ENCODE results near the gene LAGE3. TPM values are rescaled to one million over a fixed set of nuclear protein-coding genes. Genes with fewer than 3 reads are reported as not detected.

The LAGE3 gene
- total RNA-seq, 1 experiment from 2014 or later, result 50.7 TPM

- peak; percentile 39 for DNase-seq (ENCODE audit: low read depth)
Observed at GRCh38 chrX:154458116-154458953, 20.7 kb downstream of the LAGE3 start, which contains the start of gene PLXNA3. PLXNA3 (plus strand) TSS chrX:154458281; CDS start chrX:154460184, 1,903 bp downstream.

- peak; percentile 20 for DNase-seq (ENCODE audit: low read depth)
Observed at GRCh38 chrX:154457491-154458115, 21.5 kb downstream of the LAGE3 start.

GRCh38 chrX:154452823-154453222 lies 26.3 kb downstream of the LAGE3 start:
- DNase-seq (ENCODE audit: low read depth), result no peak

- DNase-seq (ENCODE audit: low read depth), result no peak
Observed at GRCh38 chrX:154450312-154450711, 28.8 kb downstream of the LAGE3 start.

- DNase-seq (ENCODE audit: low read depth), result no peak
Observed at GRCh38 chrX:154449618-154450017, 29.5 kb downstream of the LAGE3 start.

GRCh38 chrX:154448484-154448883 lies 30.6 kb downstream of the LAGE3 start:
- DNase-seq (ENCODE audit: low read depth), result no peak

DNA sequence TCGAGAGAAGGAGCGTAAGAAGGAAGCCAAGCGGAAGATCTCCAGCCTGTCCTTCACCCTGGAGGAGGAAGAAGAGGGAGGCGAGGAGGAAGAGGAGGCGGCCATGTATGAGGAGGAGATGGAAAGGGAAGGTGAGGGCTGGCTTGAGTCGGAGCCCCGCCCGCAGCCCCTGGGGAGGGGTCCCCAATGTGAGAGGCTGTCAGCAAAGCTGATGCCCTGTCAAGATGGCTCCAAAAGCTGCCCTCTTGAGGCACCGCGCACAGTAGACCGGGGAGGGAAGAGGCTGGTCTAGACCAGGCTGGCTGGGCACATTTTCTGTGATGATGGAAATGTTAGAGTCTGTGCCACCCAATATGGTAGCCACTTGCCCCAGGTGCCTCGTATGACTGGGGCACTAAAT lies 32.7 kb downstream of the LAGE3 start:
- DNase-seq (ENCODE audit: low read depth), result no peak

GRCh38 chrX:154445776-154446175 lies 33.3 kb downstream of the LAGE3 start:
- DNase-seq (ENCODE audit: low read depth), result no peak

DNA sequence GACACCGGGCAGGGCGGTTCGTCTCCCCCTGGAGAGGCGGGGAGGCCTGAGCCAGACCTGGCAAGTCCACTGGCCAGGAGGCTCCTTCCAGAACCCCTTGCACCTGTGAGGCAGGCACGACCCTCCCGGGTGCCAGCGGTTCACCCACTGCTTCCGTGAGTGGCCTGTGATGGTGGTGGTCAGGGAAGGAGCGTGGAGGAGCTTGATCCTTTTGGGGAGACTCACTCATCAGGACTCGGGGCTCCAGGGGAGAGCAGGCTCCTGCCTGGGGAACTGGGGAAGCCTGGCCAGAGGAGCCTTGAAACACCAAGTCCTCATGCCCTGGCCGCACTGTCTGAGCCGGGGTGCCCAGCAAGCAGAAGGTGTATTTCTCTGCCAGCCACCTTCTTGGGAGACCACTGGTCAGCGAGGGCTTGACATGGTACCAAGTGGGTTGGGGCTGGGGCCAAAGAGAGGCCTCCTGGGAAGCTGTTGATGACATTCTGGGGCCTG lies 34.3 kb downstream of the LAGE3 start:
- DNase-seq (ENCODE audit: low read depth), result no peak

DNA sequence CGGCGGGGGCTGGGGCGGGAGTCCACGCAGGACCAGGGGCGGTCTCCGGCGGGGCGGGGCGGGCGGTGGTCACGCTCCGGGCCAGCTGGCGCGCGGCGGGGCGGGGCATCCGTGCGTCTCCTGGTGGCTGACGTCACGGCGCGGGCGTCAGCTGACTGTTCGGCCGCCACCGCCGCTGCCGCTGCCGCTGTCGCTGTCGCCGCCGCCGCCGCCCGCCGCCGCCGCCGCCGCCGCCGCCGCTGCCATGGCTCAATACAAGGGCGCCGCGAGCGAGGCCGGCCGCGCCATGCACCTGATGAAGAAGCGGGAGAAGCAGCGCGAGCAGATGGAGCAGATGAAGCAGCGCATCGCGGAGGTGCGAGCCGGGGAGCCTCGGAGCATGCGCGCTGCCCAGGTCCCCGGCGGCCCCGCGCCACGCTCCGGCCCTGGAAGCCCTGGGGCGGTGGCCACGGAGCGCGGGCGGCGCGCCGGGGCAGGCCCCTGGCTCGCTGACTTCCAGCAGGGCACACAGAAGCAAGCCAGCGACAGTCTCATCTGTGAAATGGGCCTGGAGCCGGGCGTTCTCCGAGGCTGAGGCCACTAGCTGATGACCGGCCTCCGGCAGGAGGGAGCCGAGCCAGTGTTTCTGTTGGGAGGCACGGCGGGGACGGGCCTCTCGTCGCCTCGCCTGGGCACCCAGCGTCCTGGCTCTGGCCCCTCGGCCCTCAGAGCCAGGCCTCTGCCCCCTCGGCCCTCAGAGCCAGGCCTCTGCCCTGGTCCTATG lies 34.9 kb downstream of the LAGE3 start, which contains the start of gene FAM50A:
TSS of gene FAM50A (plus strand) at position 150 of the 763 bp plus-strand sequence. CDS start at position 245, 95 bp downstream.
- DNase-seq (ENCODE audit: low read depth), result peak; percentile 70

- no peak for DNase-seq (ENCODE audit: low read depth)
Observed at GRCh38 chrX:154443479-154443910, 35.6 kb downstream of the LAGE3 start.

GRCh38 chrX:154441984-154442707 lies 36.9 kb downstream of the LAGE3 start:
- DNase-seq (ENCODE audit: low read depth), result no peak

GRCh38 chrX:154441564-154441963 lies 37.5 kb downstream of the LAGE3 start:
- DNase-seq (ENCODE audit: low read depth), result no peak

DNA sequence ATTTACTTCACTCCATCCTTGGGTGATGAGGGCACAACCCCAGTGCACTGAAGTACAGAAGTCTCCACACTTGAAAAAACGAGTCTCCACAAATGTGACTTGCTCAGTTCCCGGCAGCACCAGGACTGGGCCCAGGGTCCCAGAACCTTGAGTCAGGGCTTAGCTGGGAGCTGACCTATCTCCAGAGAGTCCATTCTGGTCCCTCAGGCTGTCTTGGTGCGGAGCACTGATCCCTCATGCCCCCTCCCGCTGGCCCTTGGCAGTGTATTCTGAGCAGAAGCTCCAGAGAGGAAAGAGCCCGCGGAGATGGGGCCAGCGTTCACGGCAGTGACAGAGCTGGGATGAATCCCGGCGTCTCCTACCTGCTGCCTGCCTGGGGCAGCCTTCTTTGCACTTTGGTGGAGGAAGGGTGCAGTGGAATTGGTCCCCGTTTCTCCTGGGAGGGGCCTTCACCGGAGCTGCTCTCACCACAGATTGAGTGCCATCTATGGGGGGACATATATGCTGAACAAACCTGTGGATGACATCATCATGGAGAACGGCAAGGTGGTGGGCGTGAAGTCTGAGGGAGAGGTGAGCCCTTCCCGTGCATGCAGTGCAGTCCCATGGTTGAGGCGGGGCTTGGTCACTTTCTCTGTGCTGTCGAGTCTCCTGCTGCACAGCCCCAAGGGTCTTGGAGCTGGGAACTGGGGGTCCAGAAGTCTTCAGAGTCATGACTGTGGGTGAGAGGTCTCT lies 38.3 kb downstream of the LAGE3 start:
- DNase-seq (ENCODE audit: low read depth), result no peak

GRCh38 chrX:154439841-154440240 lies 39.2 kb downstream of the LAGE3 start:
- DNase-seq (ENCODE audit: low read depth), result no peak

DNA sequence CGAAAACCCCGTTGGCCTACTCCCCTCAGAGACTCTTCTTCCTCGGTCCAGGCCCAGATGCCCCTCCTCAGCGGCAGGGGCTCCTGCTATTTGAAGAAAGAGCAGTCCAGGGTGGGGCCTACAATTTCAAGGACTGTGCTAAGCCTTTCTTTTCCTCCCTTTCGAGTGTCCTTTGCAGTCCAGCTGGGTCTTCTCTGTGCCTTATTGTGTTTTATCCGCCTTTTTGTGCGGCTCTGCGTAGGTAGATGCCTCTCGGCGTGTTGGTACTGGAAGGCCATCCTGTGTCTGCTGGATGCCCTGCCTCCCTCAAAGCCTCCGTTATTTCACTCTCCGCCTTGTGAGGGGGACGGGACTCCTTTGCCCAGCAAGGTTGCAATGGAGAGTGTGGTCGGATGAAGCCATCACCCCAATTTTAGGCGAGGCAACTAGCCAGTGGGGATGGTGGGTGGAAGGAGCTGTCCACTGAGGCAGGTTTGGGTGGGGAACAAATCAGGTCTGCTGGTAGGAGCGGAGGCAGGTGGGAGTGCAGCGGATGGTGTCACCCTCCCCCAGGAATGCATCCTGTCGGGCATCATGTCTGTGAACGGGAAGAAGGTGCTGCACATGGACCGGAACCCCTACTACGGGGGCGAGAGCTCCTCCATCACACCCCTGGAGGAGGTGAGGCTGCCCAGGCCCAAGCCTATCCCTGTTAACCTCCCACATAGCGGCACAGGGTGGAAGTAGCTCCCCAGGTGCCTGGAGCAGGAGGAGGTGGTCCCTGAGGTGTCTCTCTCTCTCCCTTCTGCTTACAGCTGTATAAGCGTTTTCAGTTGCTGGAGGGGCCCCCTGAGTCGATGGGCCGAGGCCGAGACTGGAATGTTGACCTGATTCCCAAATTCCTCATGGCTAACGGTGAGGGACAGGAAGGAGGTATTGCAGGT lies 40.8 kb downstream of the LAGE3 start:
- DNase-seq (ENCODE audit: low read depth), result no peak

DNA sequence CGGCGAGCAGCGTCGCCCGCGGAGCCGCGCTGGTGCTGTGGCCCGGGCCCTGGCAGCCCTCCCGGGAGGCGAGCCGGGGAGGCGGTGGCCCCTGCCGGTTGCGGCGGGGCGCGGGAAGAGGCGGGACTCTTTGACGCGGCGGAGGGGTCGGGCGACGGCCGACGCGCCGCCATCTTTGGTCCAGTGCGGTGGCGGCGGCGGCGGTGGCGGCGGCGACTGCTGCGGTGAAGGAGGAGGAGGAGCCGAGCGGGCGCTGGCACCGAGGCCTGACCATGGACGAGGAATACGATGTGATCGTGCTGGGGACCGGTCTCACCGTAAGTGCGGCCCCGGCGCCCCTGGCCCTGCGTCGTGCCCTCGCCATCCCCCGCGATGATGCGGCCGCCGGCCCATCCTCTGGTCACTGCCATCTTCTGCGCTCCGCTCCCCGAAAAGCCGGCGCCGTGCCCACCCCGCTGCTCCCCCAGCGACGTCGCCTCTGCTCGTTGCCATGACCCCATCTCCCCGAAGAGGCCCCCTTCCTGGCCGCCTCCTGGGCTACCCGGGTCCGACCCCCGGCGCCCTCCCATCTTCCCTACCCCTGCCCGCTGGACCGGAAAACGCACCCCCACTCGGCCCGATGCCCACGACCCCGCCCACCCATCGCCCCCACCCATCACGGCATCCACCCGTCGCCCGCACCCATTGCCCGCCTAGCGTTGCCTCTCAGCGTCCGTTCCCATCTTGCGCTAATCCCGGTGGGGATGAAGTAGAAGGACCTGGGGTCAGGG lies 41.9 kb downstream of the LAGE3 start, which contains the start of gene GDI1:
TSS of gene GDI1 (plus strand) at position 172 of the 770 bp plus-strand sequence. CDS start at position 273, 101 bp downstream.
- peak; percentile 60 for DNase-seq (ENCODE audit: low read depth)

DNA sequence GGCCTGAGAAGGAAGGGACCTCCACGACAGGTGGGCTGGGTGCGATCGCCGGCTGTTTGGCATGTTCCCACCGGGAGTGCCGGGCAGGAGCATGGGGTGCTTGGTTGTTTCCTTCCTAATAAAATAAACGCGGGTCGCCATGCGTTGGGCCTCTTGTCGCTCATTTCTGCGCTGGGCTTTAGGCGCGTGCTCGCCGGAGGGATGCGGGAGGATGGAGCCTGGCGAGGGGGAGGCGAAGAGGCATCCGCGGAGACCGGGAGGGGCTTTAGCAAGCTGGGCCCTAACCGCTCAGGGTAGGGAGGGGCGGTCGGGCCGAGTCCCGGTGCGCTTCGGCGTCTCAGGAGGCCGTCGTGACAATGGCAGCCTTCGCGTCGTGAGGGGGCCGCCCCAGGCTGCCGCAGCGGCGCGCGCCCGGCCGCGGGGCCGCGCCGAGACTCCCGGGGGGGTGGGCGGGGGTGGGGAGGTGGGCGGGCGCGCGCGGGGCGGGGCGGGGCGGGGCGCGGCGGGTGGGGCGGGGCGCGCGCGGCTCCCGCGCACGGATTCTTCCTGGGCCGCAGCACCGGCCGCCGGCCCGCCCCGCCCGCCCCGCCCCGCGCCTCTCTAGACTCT lies 42.6 kb downstream of the LAGE3 start:
- peak; percentile 27 for DNase-seq (ENCODE audit: low read depth)
